HuH-7.5 (cell line): ENCODE data around the gene NEDD4L.

Source experiments
- DNase-seq: peaks from one replicate; pipeline ENCODE4 v3.0.0; 2011; ENCODE audit warnings: low spot score

NEDD4L gene

GRCh38 chr18:58320907-58321561, 277.0 kb downstream of the NEDD4L start:
- DNase-seq, result no peak

GRCh38 chr18:58321986-58322385, 278.0 kb downstream of the NEDD4L start:
- peak; percentile 55 for DNase-seq

- no peak for DNase-seq
Measured at GRCh38 chr18:58322464-58322863, 278.4 kb downstream of the NEDD4L start.

GRCh38 chr18:58323866-58324762, 280.1 kb downstream of the NEDD4L start:
- no peak for DNase-seq

GRCh38 chr18:58324824-58325480, 280.9 kb downstream of the NEDD4L start:
- no peak for DNase-seq

- no peak for DNase-seq
Measured at GRCh38 chr18:58325494-58325893, 281.5 kb downstream of the NEDD4L start.

- DNase-seq, result no peak
Measured at GRCh38 chr18:58334061-58334460, 290.0 kb downstream of the NEDD4L start.

GRCh38 chr18:58335223-58335622, 291.2 kb downstream of the NEDD4L start:
- no peak for DNase-seq

GRCh38 chr18:58335821-58336220, 291.8 kb downstream of the NEDD4L start:
- no peak for DNase-seq

- DNase-seq, result no peak
Measured at GRCh38 chr18:58336605-58337004, 292.6 kb downstream of the NEDD4L start.

- no peak for DNase-seq
Measured at GRCh38 chr18:58337285-58337684, 293.3 kb downstream of the NEDD4L start.

GRCh38 chr18:58337686-58338085, 293.7 kb downstream of the NEDD4L start:
- DNase-seq, result no peak

GRCh38 chr18:58338141-58338540, 294.1 kb downstream of the NEDD4L start:
- DNase-seq, result no peak

- DNase-seq, result no peak
Measured at GRCh38 chr18:58338961-58339592, 295.1 kb downstream of the NEDD4L start.

GRCh38 chr18:58339890-58340289, 295.9 kb downstream of the NEDD4L start:
- no peak for DNase-seq

GRCh38 chr18:58341916-58342315, 297.9 kb downstream of the NEDD4L start:
- no peak for DNase-seq

GRCh38 chr18:58344080-58344670, 300.1 kb downstream of the NEDD4L start:
- no peak for DNase-seq

GRCh38 chr18:58344861-58345463, 300.9 kb downstream of the NEDD4L start:
- no peak for DNase-seq

- no peak for DNase-seq
Measured at GRCh38 chr18:58345875-58346274, 301.8 kb downstream of the NEDD4L start.

GRCh38 chr18:58347135-58347534, 303.1 kb downstream of the NEDD4L start:
- no peak for DNase-seq

GRCh38 chr18:58348517-58348916, 304.5 kb downstream of the NEDD4L start:
- no peak for DNase-seq

- no peak for DNase-seq
Measured at GRCh38 chr18:58348951-58349350, 304.9 kb downstream of the NEDD4L start.
